Loucy (cell line): ENCODE data around the gene EBF3.

Experiments used
- H2AFZ ChIP-seq: fragments of 200-600 bp; sonication (generic); 2 replicates; pipeline ENCODE4 v1.6.0; 2016; ENCODE audit warnings: antibody characterized with exemption, mild to moderate bottlenecking, low read length, moderate library complexity
- H3F3A ChIP-seq: fragments of 200-600 bp; 2 replicates; pipeline ENCODE4 v1.6.0; 2016; ENCODE audit warnings: antibody characterized with exemption, low read depth, mild to moderate bottlenecking
- H3K27me3 ChIP-seq: fragments of 200-600 bp; sonication (generic); 2 replicates; pipeline ENCODE4 v1.6.1; 2014; ENCODE audit warnings: low read length, mild to moderate bottlenecking; ENCODE audit not compliant: insufficient read depth, poor library complexity, severe bottlenecking
- H3K36me3 ChIP-seq: fragments of 200-600 bp; sonication (generic); 2 replicates; pipeline ENCODE4 v1.6.1; 2016; ENCODE audit warnings: low read length; ENCODE audit not compliant: insufficient read depth
- H3K4me1 ChIP-seq: fragments of 200-600 bp; sonication (generic); 2 replicates; pipeline ENCODE4 v1.5.1; 2014; ENCODE audit warnings: low read length, mild to moderate bottlenecking; ENCODE audit not compliant: insufficient read depth, poor library complexity, severe bottlenecking
- H3K4me2 ChIP-seq: fragments of 200-600 bp; sonication (generic); 2 replicates; pipeline ENCODE4 v1.6.0; 2014; ENCODE audit warnings: antibody characterized with exemption, low read length, low read depth, mild to moderate bottlenecking; ENCODE audit not compliant: poor library complexity, severe bottlenecking
- H3K4me3 ChIP-seq: fragments of 200-600 bp; sonication (generic); 2 replicates; pipeline ENCODE4 v1.5.1; 2014; ENCODE audit warnings: low read length, mild to moderate bottlenecking, mixed read lengths; ENCODE audit not compliant: poor library complexity, severe bottlenecking
- H3K79me2 ChIP-seq: fragments of 200-600 bp; sonication (generic); 2 replicates; pipeline ENCODE4 v1.6.1; 2014; ENCODE audit warnings: low read length; ENCODE audit not compliant: insufficient read depth
- H3K9ac ChIP-seq: fragments of 200-600 bp; sonication (generic); 2 replicates; pipeline ENCODE4 v1.6.0; 2014; ENCODE audit warnings: mild to moderate bottlenecking, low read depth, low read length, moderate library complexity; ENCODE audit not compliant: poor library complexity, severe bottlenecking
- H3K9me2 ChIP-seq: fragments of 200-600 bp; sonication (generic); replicated peaks from 2 replicates; pipeline ENCODE4 v1.6.1; 2016; ENCODE audit warnings: low read depth, low read length, mixed read lengths
- H3K9me3 ChIP-seq: fragments of 200-600 bp; sonication (generic); 2 replicates; pipeline ENCODE4 v1.6.1; 2014; ENCODE audit warnings: mild to moderate bottlenecking, antibody characterized with exemption, low read length, low read depth; ENCODE audit not compliant: insufficient read depth
- H4K20me1 ChIP-seq: fragments of 200-600 bp; sonication (generic); 2 replicates; pipeline ENCODE4 v1.6.0; 2014; ENCODE audit warnings: antibody characterized with exemption, low read length, mild to moderate bottlenecking; ENCODE audit not compliant: insufficient read depth, poor library complexity, severe bottlenecking
- CTCF ChIP-seq: fragments of 200-600 bp; sonication (generic); conservative IDR thresholded peaks from 2 replicates; pipeline ENCODE4 v1.5.1; 2014; ENCODE audit warnings: mild to moderate bottlenecking, antibody characterized with exemption, low read length
- EZH2phosphoT487 ChIP-seq: fragments of 200-600 bp; IDR thresholded peaks from 2 replicates; pipeline ENCODE4 v1.6.1; 2018; ENCODE audit warnings: antibody characterized with exemption, mild to moderate bottlenecking, moderate library complexity, borderline replicate concordance

The EBF3 gene

GRCh38 chr10:129887986-129888783 lies 75.9 kb downstream of the EBF3 start:
- Histone ChIP-seq H3K4me2 (no peak overlapping the region), H3K36me3 (no peaks in the 10 kb centered on the region), H3K27me3 (no peaks in the 10 kb centered on the region), H3K4me3 (no peak overlapping the region), H3K9me3 (no peaks in the 10 kb centered on the region), H3F3A (no peaks in the 10 kb centered on the region), H3K9ac (no peak overlapping the region), H3K4me1 (no peaks in the 10 kb centered on the region), H3K79me2 (no peaks in the 10 kb centered on the region), H3K9me2 (no peaks in the 10 kb centered on the region), H2AFZ (no peak overlapping the region), H4K20me1 (no peaks in the 10 kb centered on the region)
- TF ChIP-seq CTCF: no peak
- TF ChIP-seq EZH2phosphoT487: no peak

- Histone ChIP-seq H3K79me2 (no peaks in the 10 kb centered on the region), H3K36me3 (no peaks in the 10 kb centered on the region), H3K9me2 (no peaks in the 10 kb centered on the region), H4K20me1 (no peaks in the 10 kb centered on the region), H3F3A (no peaks in the 10 kb centered on the region), H3K4me3 (no peak overlapping the region), H3K27me3 (no peaks in the 10 kb centered on the region), H2AFZ (no peak overlapping the region), H3K9me3 (no peaks in the 10 kb centered on the region), H3K4me1 (no peaks in the 10 kb centered on the region), H3K9ac (no peak overlapping the region), H3K4me2 (no peak overlapping the region)
- no peak for TF ChIP-seq CTCF
- no peak for TF ChIP-seq EZH2phosphoT487
Measured at GRCh38 chr10:129887381-129887905, 76.6 kb downstream of the EBF3 start.

- Histone ChIP-seq H3F3A (no peaks in the 10 kb centered on the region), H3K36me3 (no peaks in the 10 kb centered on the region)
- no peak for TF ChIP-seq CTCF
- no peak for TF ChIP-seq EZH2phosphoT487
Measured at GRCh38 chr10:129886263-129886662, 77.8 kb downstream of the EBF3 start.

More at GRCh38 chr10:129886263-129886662, 77.8 kb downstream of the EBF3 start:
- no peak overlapping the region for H3K4me2 ChIP-seq
- no peaks in the 10 kb centered on the region for H4K20me1 ChIP-seq
- H3K9me2 ChIP-seq: no peaks in the 10 kb centered on the region
- no peaks in the 10 kb centered on the region for H3K4me1 ChIP-seq
- no peaks in the 10 kb centered on the region for H3K79me2 ChIP-seq
- H3K9me3 ChIP-seq: no peaks in the 10 kb centered on the region
- H3K9ac ChIP-seq: no peak overlapping the region
- H3K4me3 ChIP-seq: no peak overlapping the region
- no peaks in the 10 kb centered on the region for H3K27me3 ChIP-seq
- H2AFZ ChIP-seq: no peak overlapping the region
